Aorta (tissue), 5 donors: ENCODE results near the gene PLEKHG3. TPM values are rescaled to one million over a fixed set of nuclear protein-coding genes. Genes with fewer than 3 reads are reported as not detected.

Experiments used
- ATAC-seq: fragments of 200-7000 bp; cut with Tn5 transposase; one replicate; pipeline ENCODE4 v1.9.1; 2022; ENCODE audit warnings: moderate library complexity; ENCODE audit not compliant: low FRiP score
- DNase-seq, 2 donors: peaks; one replicate each; pipeline ENCODE4 v3.0.0-alpha.2; 2020
- H3K27ac ChIP-seq, 2 donors: one replicate each; pipeline ENCODE4 v1.5.1; 2013; ENCODE audit warnings: low read length in 2 of 2, mild to moderate bottlenecking in 2 of 2, moderate library complexity in 2 of 2, control low read depth in 1 of 2, inconsistent platforms in 1 of 2, low read depth in 1 of 2
- H3K27me3 ChIP-seq, 2 donors: one replicate each; pipeline ENCODE4 v1.6.1; 2013; ENCODE audit warnings: control low read depth in 1 of 2, low read length in 1 of 2, mild to moderate bottlenecking in 1 of 2, moderate library complexity in 1 of 2; ENCODE audit not compliant: insufficient read depth in 2 of 2, control insufficient read depth in 1 of 2
- H3K36me3 ChIP-seq, 2 donors: one replicate each; pipeline ENCODE4 v1.6.1; 2013; ENCODE audit warnings: control low read depth in 1 of 2, low read length in 1 of 2, mild to moderate bottlenecking in 1 of 2; ENCODE audit not compliant: insufficient read depth in 2 of 2, control insufficient read depth in 1 of 2
- H3K4me1 ChIP-seq, 2 donors: one replicate each; pipeline ENCODE4 v1.6.1; 2013; ENCODE audit warnings: low read length in 2 of 2, control low read depth in 1 of 2, mild to moderate bottlenecking in 1 of 2, moderate library complexity in 1 of 2; ENCODE audit not compliant: insufficient read depth in 2 of 2, control insufficient read depth in 1 of 2
- H3K4me3 ChIP-seq, 2 donors: one replicate each; pipeline ENCODE4 v1.5.1; 2013; ENCODE audit warnings: low read length in 2 of 2, control low read depth in 1 of 2, mild to moderate bottlenecking in 1 of 2
- H3K9me3 ChIP-seq: one replicate; pipeline ENCODE4 v1.6.1; 2013; ENCODE audit warnings: mild to moderate bottlenecking, low read length; ENCODE audit not compliant: control insufficient read depth
- WGBS, 2 donors: extraction: QIAGEN DNeasy Blood & Tissue Kit; methylation state at CpG; one replicate each; pipeline ENCODE4 v1.1.7; 2013; 5-methylcytosine and 5-hydroxymethylcytosine counted together
- intact Hi-C, 2 donors: fragments of 100-400 bp; cut with DNase I; formaldehyde crosslinking; loops; one replicate each; pipeline versions ENCODE4 v1.14.2 to v1.15.0; 2022
- polyA plus RNA-seq, 2 donors: library from polyadenylated mRNA; stranded (reverse); fragments of 200-250 nt; gene quantifications; one replicate each; pipeline ENCODE4 v1.2.3, GENCODE V29; 2013
- total RNA-seq, 2 donors: library from RNA; stranded (reverse); fragmentation: NEBNext Ultra II Directional; extraction: Animal tissue kit (Norgen Biotek cat#: 25700); gene quantifications; one replicate each; pipeline ENCODE4 v1.2.1, GENCODE V29; 2021
- donor health status: healthy with polysubstance abuse.
- donor health status: Bipolar disorder and iron deficiency.
- donor health status: DM: no; HTN: no; CAD: no.
- donor health status: DM: no; HTN: no; CAD: no.
- donor health status: DM: yes; HTN: yes; CAD: no.

The PLEKHG3 gene
- total and polyA plus RNA-seq, 4 donors, result 10.9 to 82.9 (median 48.2) TPM

- H3K27me3 ChIP-seq, result no peaks in the 10 kb centered on the region
- H3K4me3 ChIP-seq, result no peak overlapping the region
- DNase-seq (peak in 1 of 2 donors; percentile 77), ATAC-seq (peak; percentile 31)
- WGBS, 2 donors, result 3 to 9% methylated on average over 12 of the region's 12 CpGs
- peaks cover 0 to 4% of the 10 kb centered on the region in 2 donors for H3K36me3 ChIP-seq
- intact Hi-C loops, result loop anchor here in 1 of 2 donors (5.0 kb wide), 1 partner anchor 39 kb away; no protein-coding TSS in a partner anchor
- H3K27ac ChIP-seq, result peak overlapping the region in 1 of 2 donors; percentile 37
- no peaks in the 10 kb centered on the region for H3K4me1 ChIP-seq
- H3K9me3 ChIP-seq, result no peaks in the 10 kb centered on the region
These were observed 42.4 kb downstream of the PLEKHG3 start for GRCh38 chr14:64746298-64747250.

- Histone ChIP-seq H3K27ac (peak overlapping the region; percentile 29 to 37), H3K4me1 (no peaks in the 10 kb centered on the region), H3K36me3 (peaks cover 0 to 3% of the 10 kb centered on the region in 2 donors), H3K9me3 (no peaks in the 10 kb centered on the region), H3K27me3 (no peaks in the 10 kb centered on the region), H3K4me3 (no peak overlapping the region)
- no peak for ATAC-seq
- intact Hi-C loops, result loop anchor here in 1 of 2 donors (5.0 kb wide), 1 partner anchor 40 kb away; no protein-coding TSS in a partner anchor
- no peak for DNase-seq
- WGBS, 2 donors, result 68 to 69% methylated on average over 5 of the region's 5 CpGs
These were observed 43.1 kb downstream of the PLEKHG3 start for GRCh38 chr14:64747327-64747726.

- intact Hi-C loops, result loop anchor here in 1 of 2 donors (5.0 kb wide), 1 partner anchor 41 kb away; no protein-coding TSS in a partner anchor
- H3K36me3 ChIP-seq, result no peaks in the 10 kb centered on the region
- no peak for DNase-seq
These were observed 44.3 kb downstream of the PLEKHG3 start for GRCh38 chr14:64748521-64748920.

GRCh38 chr14:64748995-64749714, 44.9 kb downstream of the PLEKHG3 start:
- H3K4me1 ChIP-seq, result no peaks in the 10 kb centered on the region
- DNase-seq (no peak), ATAC-seq (no peak)
- H3K27me3 ChIP-seq, result no peaks in the 10 kb centered on the region
- no peak overlapping the region for H3K4me3 ChIP-seq
- no peaks in the 10 kb centered on the region for H3K36me3 ChIP-seq
- 86 to 90% methylated on average over 34 to 51 of the region's 51 CpGs for WGBS, 2 donors
- H3K27ac ChIP-seq, result no peak overlapping the region
- intact Hi-C loops, result loop anchor here in 1 of 2 donors (5.0 kb wide), 1 partner anchor 42 kb away; no protein-coding TSS in a partner anchor
- H3K9me3 ChIP-seq, result no peaks in the 10 kb centered on the region

More at GRCh38 chr14:64748521-64748920, 44.3 kb downstream of the PLEKHG3 start:
- H3K27me3 ChIP-seq, result no peaks in the 10 kb centered on the region
- no peak overlapping the region for H3K4me3 ChIP-seq
- no peaks in the 10 kb centered on the region for H3K4me1 ChIP-seq
- ATAC-seq, result no peak
- peak overlapping the region in 1 of 2 donors; percentile 5 for H3K27ac ChIP-seq
- H3K9me3 ChIP-seq, result no peaks in the 10 kb centered on the region
- WGBS, 2 donors, result 72 to 75% methylated on average over 6 of the region's 6 CpGs

- H3K27ac ChIP-seq, result no peak overlapping the region
- peaks cover 0 to 2% of the 10 kb centered on the region in 2 donors for H3K4me1 ChIP-seq
- H3K27me3 ChIP-seq, result no peaks in the 10 kb centered on the region
- 94 to 95% methylated on average over 6 of the region's 6 CpGs for WGBS, 2 donors
- no peak overlapping the region for H3K4me3 ChIP-seq
- no peak for DNase-seq
- H3K36me3 ChIP-seq, result no peaks in the 10 kb centered on the region
- ATAC-seq, result no peak
- intact Hi-C loops, result no loop called here
- H3K9me3 ChIP-seq, result no peaks in the 10 kb centered on the region
These were observed 48.7 kb downstream of the PLEKHG3 start for GRCh38 chr14:64752909-64753308.

GRCh38 chr14:64753374-64753773, 49.1 kb downstream of the PLEKHG3 start:
- ATAC-seq, result no peak
- no peaks in the 10 kb centered on the region for H3K9me3 ChIP-seq
- no peaks in the 10 kb centered on the region for H3K27me3 ChIP-seq
- 95% methylated on average over 13 of the region's 13 CpGs for WGBS, 2 donors
- H3K36me3 ChIP-seq, result no peaks in the 10 kb centered on the region
- peaks cover 0 to 2% of the 10 kb centered on the region in 2 donors for H3K4me1 ChIP-seq
- no peak for DNase-seq
- H3K4me3 ChIP-seq, result no peak overlapping the region
- H3K27ac ChIP-seq, result no peak overlapping the region
- intact Hi-C loops, result no loop called here

GRCh38 chr14:64753999-64754398, 49.8 kb downstream of the PLEKHG3 start:
- no peak for DNase-seq
- no peak for ATAC-seq
- Histone ChIP-seq H3K4me3 (no peak overlapping the region), H3K27me3 (no peaks in the 10 kb centered on the region), H3K36me3 (no peaks in the 10 kb centered on the region), H3K27ac (no peak overlapping the region), H3K9me3 (no peaks in the 10 kb centered on the region), H3K4me1 (peaks cover 0 to 2% of the 10 kb centered on the region in 2 donors)
- WGBS, 2 donors, result 80 to 81% methylated on average over 4 of the region's 4 CpGs
- intact Hi-C loops, result no loop called here

GRCh38 chr14:64754685-64755084, 50.5 kb downstream of the PLEKHG3 start:
- Histone ChIP-seq H3K4me3 (no peak overlapping the region), H3K27ac (no peak overlapping the region), H3K4me1 (peaks cover 0 to 2% of the 10 kb centered on the region in 2 donors), H3K27me3 (no peaks in the 10 kb centered on the region), H3K36me3 (no peaks in the 10 kb centered on the region), H3K9me3 (no peaks in the 10 kb centered on the region)
- DNase-seq (no peak), ATAC-seq (no peak)
- 83 to 84% methylated on average over 5 of the region's 5 CpGs for WGBS, 2 donors
- intact Hi-C loops, result no loop called here
